ENCODE data around the gene TSPOAP1. TPM values are rescaled to one million over a fixed set of nuclear protein-coding genes. Genes with fewer than 3 reads are reported as not detected.

TSPOAP1 gene
- total and polyA plus RNA-seq, 4 experiments from 2014 or later, result 0.80 to 19.1 (median 15.8) TPM; not detected in 1

GRCh38 chr17:58282442-58282841 is 46.2 kb downstream of the TSPOAP1 start:
- Histone ChIP-seq H3K36me3 (ENCODE audit: insufficient read depth, low read length) (no peaks in the 10 kb centered on the region), H3K4me3 (ENCODE audit: low read length in 2 of 2) (no peak overlapping the region), H3K4me1 (ENCODE audit: insufficient read depth, low read length) (no peaks in the 10 kb centered on the region), H3K27ac (ENCODE audit: low read depth, low read length) (no peak overlapping the region), H3K27me3 (ENCODE audit: insufficient read depth, low read length) (no peaks in the 10 kb centered on the region), H3K9me3 (ENCODE audit: control insufficient read depth in 1 of 2, low read length in 2 of 2) (no peaks in the 10 kb centered on the region)
- Mint-ChIP-seq H3K27ac (no peak overlapping the region), H3K9me3 (no peaks in the 10 kb centered on the region), H3K27me3 (peaks cover 6 to 27% of the 10 kb centered on the region in 2 donors), H3K4me1 (peaks cover 0 to 4% (median 2%) of the 10 kb centered on the region in 4 donors), H3K36me3 (no peaks in the 10 kb centered on the region), H3K4me3 (no peak overlapping the region)
- POLR2A ChIA-PET (ENCODE audit: partially characterized antibody), result no interaction called here
- intact Hi-C loops (cut with micrococcal nuclease), result no loop called here
- CTCF ChIA-PET (ENCODE audit: partially characterized antibody), result no interaction called here
- DNase-seq, result no peak

GRCh38 chr17:58281511-58282011 is 47.0 kb downstream of the TSPOAP1 start:
- Mint-ChIP-seq H3K4me3 (no peak overlapping the region), H3K27ac (no peak overlapping the region), H3K4me1 (peaks cover 0 to 4% (median 2%) of the 10 kb centered on the region in 4 donors), H3K9me3 (no peaks in the 10 kb centered on the region), H3K36me3 (no peaks in the 10 kb centered on the region), H3K27me3 (peaks cover 4 to 24% of the 10 kb centered on the region in 2 donors)
- Histone ChIP-seq H3K4me3 (ENCODE audit: low read length in 2 of 2) (no peak overlapping the region), H3K27me3 (ENCODE audit: insufficient read depth, low read length) (no peaks in the 10 kb centered on the region), H3K4me1 (ENCODE audit: insufficient read depth, low read length) (no peaks in the 10 kb centered on the region), H3K36me3 (ENCODE audit: insufficient read depth, low read length) (no peaks in the 10 kb centered on the region), H3K9me3 (ENCODE audit: control insufficient read depth in 1 of 2, low read length in 2 of 2) (no peaks in the 10 kb centered on the region), H3K27ac (ENCODE audit: low read depth, low read length) (no peak overlapping the region)
- ChIA-PET CTCF (ENCODE audit: partially characterized antibody) (no interaction called here), POLR2A (ENCODE audit: partially characterized antibody) (no interaction called here)
- no peak for DNase-seq
- intact Hi-C loops (cut with micrococcal nuclease), result no loop called here

GRCh38 chr17:58280480-58281217 is 47.9 kb downstream of the TSPOAP1 start, which contains the start of gene MPO:
MPO (minus strand) TSS chr17:58280935; CDS start chr17:58280758, 177 bp downstream.
- Mint-ChIP-seq H3K27ac (no peak within 1 kb of the TSS), H3K4me3 (no peak within 1 kb of the TSS), H3K9me3 (no peaks in the 10 kb centered on the region), H3K4me1 (peaks cover 0 to 4% (median 2%) of the 10 kb centered on the region in 4 donors), H3K27me3 (peaks cover 4 to 24% of the 10 kb centered on the region in 2 donors), H3K36me3 (no peaks in the 10 kb centered on the region)
- DNase-seq, result no peak
- Histone ChIP-seq H3K4me1 (ENCODE audit: insufficient read depth, low read length) (no peaks in the 10 kb centered on the region), H3K36me3 (ENCODE audit: insufficient read depth, low read length) (no peaks in the 10 kb centered on the region), H3K27ac (ENCODE audit: low read depth, low read length) (no peak within 1 kb of the TSS), H3K4me3 (ENCODE audit: low read length in 2 of 2) (no peak within 1 kb of the TSS), H3K27me3 (ENCODE audit: insufficient read depth, low read length) (no peaks in the 10 kb centered on the region), H3K9me3 (ENCODE audit: control insufficient read depth in 1 of 2, low read length in 2 of 2) (no peaks in the 10 kb centered on the region)
- POLR2A ChIA-PET (ENCODE audit: partially characterized antibody), result no interaction called here
- CTCF ChIA-PET (ENCODE audit: partially characterized antibody), result interaction anchor here (1.4 kb wide), 1 partner anchor 24 kb away, joined by 3 read pairs; no protein-coding TSS in a partner anchor
- intact Hi-C loops (cut with micrococcal nuclease), result no loop called here

GRCh38 chr17:58279736-58280479 is 48.7 kb downstream of the TSPOAP1 start:
- H3K4me1 ChIP-seq (ENCODE audit: insufficient read depth, low read length), result no peaks in the 10 kb centered on the region
- intact Hi-C loops (cut with micrococcal nuclease), result no loop called here
- no peaks in the 10 kb centered on the region for H3K36me3 ChIP-seq (ENCODE audit: insufficient read depth, low read length)
- ChIA-PET POLR2A (ENCODE audit: partially characterized antibody) (no interaction called here), CTCF (ENCODE audit: partially characterized antibody) (interaction anchor here (1.4 kb wide), 1 partner anchor 24 kb away, joined by 3 read pairs; no protein-coding TSS in a partner anchor)
- H3K9me3 Mint-ChIP-seq, result no peaks in the 10 kb centered on the region
- no peak overlapping the region for H3K4me3 Mint-ChIP-seq
- no peak overlapping the region for H3K4me3 ChIP-seq (ENCODE audit: low read length in 2 of 2)
- H3K27ac ChIP-seq (ENCODE audit: low read depth, low read length), result no peak overlapping the region
- no peaks in the 10 kb centered on the region for H3K9me3 ChIP-seq (ENCODE audit: control insufficient read depth in 1 of 2, low read length in 2 of 2)
- DNase-seq, result no peak
- peaks cover 0 to 4% (median 2%) of the 10 kb centered on the region in 4 donors for H3K4me1 Mint-ChIP-seq
- H3K27me3 Mint-ChIP-seq, result peaks cover 2 to 22% of the 10 kb centered on the region in 2 donors
- H3K27me3 ChIP-seq (ENCODE audit: insufficient read depth, low read length), result no peaks in the 10 kb centered on the region
- no peak overlapping the region for H3K27ac Mint-ChIP-seq
- no peaks in the 10 kb centered on the region for H3K36me3 Mint-ChIP-seq

GRCh38 chr17:58279016-58279711 is 49.4 kb downstream of the TSPOAP1 start:
- no peak overlapping the region for H3K4me3 ChIP-seq (ENCODE audit: low read length in 2 of 2)
- H3K27ac ChIP-seq (ENCODE audit: low read depth, low read length), result no peak overlapping the region
- no peak overlapping the region for H3K4me3 Mint-ChIP-seq
- no peaks in the 10 kb centered on the region for H3K9me3 ChIP-seq (ENCODE audit: control insufficient read depth in 1 of 2, low read length in 2 of 2)
- H3K27me3 ChIP-seq (ENCODE audit: insufficient read depth, low read length), result no peaks in the 10 kb centered on the region
- H3K36me3 ChIP-seq (ENCODE audit: insufficient read depth, low read length), result no peaks in the 10 kb centered on the region
- peaks cover 0 to 4% (median 2%) of the 10 kb centered on the region in 4 donors for H3K4me1 Mint-ChIP-seq
- ChIA-PET CTCF (ENCODE audit: partially characterized antibody) (no interaction called here), POLR2A (ENCODE audit: partially characterized antibody) (no interaction called here)
- no peaks in the 10 kb centered on the region for H3K4me1 ChIP-seq (ENCODE audit: insufficient read depth, low read length)
- no peak for DNase-seq
- H3K9me3 Mint-ChIP-seq, result no peaks in the 10 kb centered on the region
- H3K27ac Mint-ChIP-seq, result no peak overlapping the region
- H3K27me3 Mint-ChIP-seq, result peaks cover 2 to 21% of the 10 kb centered on the region in 2 donors
- no peaks in the 10 kb centered on the region for H3K36me3 Mint-ChIP-seq
- intact Hi-C loops (cut with micrococcal nuclease), result no loop called here

- Mint-ChIP-seq H3K9me3 (no peaks in the 10 kb centered on the region), H3K27me3 (peaks cover 2 to 20% of the 10 kb centered on the region in 2 donors), H3K27ac (no peak overlapping the region), H3K4me3 (no peak overlapping the region), H3K36me3 (no peaks in the 10 kb centered on the region), H3K4me1 (peaks cover 0 to 4% (median 3%) of the 10 kb centered on the region in 4 donors)
- no peak for DNase-seq
- Histone ChIP-seq H3K4me3 (ENCODE audit: low read length in 2 of 2) (no peak overlapping the region), H3K9me3 (ENCODE audit: control insufficient read depth in 1 of 2, low read length in 2 of 2) (no peaks in the 10 kb centered on the region), H3K27ac (ENCODE audit: low read depth, low read length) (no peak overlapping the region), H3K27me3 (ENCODE audit: insufficient read depth, low read length) (no peaks in the 10 kb centered on the region), H3K36me3 (ENCODE audit: insufficient read depth, low read length) (no peaks in the 10 kb centered on the region), H3K4me1 (ENCODE audit: insufficient read depth, low read length) (no peaks in the 10 kb centered on the region)
- ChIA-PET CTCF (ENCODE audit: partially characterized antibody) (no interaction called here), POLR2A (ENCODE audit: partially characterized antibody) (no interaction called here)
- intact Hi-C loops (cut with micrococcal nuclease), result no loop called here
These were observed 50.0 kb downstream of the TSPOAP1 start for GRCh38 chr17:58278661-58279015.
